EH (cell line): ENCODE data around the gene TWIST2.

Experiments used
- DNase-seq: peaks from one replicate; pipeline ENCODE4 v3.0.0-alpha.2; 2015; ENCODE audit warnings: low read depth

Gene TWIST2

DNA sequence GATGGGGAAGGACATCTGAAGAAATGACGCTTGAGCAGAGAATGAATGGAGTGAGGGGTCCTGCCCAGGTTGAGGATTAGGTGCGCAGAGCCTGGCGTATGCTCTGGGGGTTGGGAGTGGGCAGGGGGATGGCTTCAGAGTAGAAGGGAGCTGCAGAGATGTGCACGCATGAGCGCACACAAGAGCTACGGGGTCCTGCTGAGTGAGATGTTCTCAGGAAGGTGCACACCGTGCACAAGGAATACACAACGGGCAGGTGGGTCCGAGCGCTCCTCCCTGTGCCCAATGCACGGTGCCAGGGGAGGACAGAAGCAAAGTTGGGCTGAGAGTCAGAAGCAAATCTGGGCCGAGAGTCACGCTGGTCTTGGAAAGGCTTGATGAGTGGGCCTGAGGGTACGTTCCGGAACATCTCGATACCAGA lies 25.5 kb downstream of the TWIST2 start:
- no peak for DNase-seq

DNA sequence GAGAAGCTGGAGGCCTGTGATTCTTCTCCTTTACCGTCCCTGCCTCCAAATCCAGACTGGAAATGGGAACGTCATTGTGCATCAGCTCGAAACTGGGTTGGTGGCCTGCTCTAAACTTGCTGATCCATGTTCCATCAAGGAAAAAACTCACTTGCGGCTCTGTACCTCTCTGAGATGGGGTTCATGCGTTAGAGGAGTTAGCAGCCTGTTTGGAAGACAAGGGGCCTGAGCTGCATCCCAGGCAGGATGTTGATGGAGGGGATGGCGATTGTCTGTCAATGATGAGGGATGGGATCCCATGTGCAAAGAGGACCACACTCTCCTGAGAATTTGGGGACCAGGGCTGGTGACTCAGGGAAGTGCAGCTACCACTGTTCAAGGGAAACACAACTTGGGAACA lies 26.0 kb downstream of the TWIST2 start:
- peak; percentile 12 for DNase-seq

DNA sequence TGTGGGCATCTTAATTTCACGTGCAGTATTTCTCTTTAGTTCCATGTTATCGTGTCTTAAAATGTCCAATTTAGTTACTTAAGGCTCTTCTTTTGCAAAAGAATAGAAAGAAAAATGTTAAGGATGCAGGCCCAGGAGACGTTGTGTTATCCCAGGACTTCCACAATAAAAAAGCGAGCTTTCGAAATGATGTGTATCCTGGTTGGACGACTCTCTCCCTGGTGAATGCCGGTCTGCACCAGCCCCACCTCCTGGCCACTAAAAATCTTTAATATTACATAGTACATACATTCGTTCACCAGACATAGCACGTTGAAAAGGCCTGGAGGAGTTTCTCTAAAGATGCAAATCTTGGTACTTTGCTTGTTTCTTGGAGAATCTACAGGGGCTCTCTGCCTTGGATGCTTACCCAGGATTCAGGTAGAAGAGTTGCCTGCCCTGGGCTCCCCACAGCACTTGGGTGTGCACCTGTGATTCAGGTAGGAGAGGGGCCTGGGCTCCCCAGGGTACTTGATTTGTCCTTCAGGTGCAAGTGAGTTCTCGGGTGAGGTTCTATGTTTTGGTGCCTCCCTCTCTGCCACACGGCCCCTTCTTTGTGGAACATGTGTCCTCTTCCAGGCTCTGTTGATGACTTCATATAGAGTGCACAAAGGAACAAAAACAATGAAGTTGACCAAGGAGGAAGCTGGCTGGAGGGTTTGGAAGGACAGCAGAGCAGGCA lies 26.6 kb downstream of the TWIST2 start:
- DNase-seq: peak; percentile 72

DNA sequence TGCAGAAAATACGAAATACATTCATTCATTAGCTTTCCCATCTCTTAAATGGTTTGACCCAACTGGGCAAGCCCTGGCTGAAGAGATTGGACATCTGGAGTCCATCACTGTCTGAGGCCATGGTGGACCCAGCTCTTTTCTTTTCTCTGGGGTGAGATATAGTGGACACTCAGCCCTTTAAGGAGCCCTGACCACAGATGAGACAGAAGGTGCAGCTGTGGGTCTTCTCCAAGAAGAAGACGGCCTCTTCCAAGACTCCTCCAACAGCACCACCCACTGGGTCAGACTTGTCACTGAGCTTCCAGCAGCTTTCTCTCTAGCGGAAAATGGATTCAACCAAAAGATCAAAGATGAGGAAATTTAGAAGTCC lies 27.2 kb downstream of the TWIST2 start:
- DNase-seq: peak; percentile 59

DNA sequence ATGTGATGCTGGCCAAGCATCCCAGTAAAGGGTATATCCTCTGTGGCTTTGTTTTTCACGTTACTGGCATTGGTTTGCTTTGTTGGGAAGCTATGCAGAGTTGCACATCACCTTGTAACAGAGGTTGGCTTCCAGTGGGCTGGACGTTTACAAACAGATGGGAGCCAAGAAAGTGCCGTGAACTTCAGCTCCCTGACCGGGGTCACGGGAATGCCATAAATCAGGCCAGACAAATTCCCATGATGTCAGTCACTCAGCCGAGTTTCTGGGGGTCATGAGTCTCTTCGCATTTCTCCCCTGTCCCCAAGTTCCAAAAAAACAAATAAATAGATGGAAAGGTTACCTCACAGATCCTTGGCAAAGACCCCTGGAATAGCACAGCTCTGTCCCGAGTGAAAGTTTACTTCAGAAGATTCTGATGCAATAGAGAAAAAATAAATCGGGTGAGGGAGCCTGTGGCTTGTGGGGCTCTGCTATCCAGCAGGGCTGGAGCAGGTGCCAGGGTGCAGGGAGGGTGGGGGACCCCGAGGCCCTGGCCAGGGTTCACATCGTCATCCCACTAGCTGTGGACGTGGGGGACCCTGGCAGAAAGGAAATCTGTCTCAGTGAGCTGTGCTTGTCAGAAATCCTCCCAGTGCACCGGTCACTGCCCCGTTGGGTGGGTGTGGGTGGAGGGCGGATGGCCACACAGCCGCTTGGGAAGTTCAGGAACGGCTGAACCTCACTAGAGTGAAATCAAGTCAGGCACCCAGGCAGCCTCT lies 27.8 kb downstream of the TWIST2 start:
- DNase-seq: peak; percentile 61

DNA sequence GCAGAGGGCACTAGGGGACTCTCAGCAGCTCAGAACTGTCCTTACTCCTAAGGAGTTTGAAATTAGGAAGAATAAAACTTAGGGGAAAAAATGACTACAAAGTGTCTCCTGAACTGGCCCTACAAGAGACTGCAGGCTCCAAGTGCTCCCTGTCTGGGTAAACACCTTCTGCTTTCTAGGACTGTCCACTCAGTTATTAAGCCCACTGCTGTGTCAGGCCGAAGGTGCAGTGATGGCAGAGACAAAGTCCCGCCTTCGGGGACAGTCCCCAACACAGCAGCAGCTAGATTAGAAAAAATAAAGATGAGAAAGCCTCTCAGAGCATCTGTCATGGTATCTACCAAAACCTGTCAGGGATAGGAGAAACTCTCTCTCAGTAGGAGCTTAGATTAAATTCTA lies 28.3 kb downstream of the TWIST2 start:
- no peak for DNase-seq

DNA sequence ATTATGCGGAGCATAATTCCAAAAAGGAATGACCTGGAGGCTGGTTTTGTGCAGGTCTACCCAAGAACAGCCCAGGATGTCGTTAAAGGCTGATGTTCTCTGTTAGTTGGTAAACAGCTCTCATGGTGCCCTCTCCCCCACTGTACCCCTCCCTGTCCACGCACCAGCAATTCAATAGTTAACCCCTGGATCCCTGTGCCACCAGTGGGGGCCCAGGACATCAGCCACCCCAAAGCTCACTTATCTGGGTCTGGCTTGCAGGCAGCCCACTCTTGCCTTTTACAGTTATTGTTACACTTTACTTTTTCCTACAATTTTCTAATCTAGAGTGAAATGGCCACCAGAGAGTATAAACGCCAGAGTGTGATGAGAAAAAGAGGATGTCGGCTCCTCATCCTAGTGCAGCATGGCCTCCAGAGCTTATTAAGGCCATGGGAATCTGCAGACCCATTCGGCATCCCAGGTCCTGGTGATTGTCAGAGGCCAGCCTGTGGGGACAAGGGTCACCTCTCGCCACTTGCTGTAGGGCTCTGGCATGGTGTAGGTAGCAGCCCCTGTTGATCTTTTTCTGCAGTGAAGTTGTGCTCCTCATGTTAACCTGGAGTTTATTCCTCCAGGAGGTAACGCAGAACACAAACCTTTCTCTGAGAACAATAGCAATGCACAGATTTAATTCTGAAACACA lies 30.3 kb downstream of the TWIST2 start:
- DNase-seq: no peak

DNA sequence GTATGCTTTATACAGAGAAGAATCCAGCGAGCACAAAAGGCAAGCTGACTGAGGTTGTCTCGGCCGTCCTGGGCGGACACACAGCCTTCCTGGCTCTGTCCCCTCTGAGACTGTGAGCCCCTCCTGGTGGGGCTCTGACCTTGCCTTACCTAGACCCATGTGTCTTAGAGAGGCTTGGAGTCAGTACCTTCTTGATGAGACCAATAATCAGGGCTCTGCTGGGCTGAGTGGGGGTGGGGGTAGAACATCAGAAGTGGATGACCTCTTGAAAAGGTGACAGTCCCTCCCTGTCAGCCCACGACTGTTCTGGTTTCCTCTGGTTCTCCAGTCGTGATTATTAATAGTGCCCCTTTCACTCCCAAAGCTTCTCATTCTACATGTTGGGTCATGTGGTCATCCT lies 31.2 kb downstream of the TWIST2 start:
- DNase-seq: no peak

DNA sequence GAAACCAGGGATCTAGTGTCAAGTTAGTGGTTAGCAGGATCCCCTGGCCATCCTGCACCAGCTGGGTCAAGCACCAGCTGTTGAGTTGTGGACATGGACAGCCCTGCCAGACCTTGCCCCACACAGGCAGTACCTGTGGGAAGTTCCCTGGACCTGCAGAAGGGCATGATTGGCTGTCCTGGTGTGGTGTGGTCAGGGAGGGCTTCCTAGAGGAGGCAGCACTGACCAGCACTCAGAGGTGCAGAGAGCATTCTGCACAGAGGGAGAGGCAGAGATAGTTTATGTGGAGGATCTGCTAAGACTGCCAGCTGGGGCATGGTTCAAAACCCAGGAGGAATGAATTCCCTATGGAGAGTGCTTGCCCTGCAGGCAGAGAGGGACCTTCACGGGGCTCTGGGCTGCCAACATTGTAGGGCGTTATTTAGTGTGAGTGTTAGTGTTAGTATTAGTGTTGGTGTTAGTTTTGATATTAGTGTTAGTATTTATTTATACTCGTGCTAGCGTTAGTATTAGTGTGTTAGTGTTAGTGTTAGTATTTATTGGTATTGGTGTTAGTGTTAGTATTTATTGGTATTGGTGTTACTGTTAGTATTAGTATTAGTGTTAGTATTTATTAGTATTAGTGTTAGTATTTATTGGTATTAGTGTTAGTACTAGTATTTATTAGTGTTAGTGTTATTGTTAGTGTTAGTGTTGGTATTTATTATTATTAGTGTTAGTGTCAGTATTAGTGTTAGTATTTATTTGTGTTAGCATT lies 31.9 kb downstream of the TWIST2 start:
- DNase-seq: no peak

DNA sequence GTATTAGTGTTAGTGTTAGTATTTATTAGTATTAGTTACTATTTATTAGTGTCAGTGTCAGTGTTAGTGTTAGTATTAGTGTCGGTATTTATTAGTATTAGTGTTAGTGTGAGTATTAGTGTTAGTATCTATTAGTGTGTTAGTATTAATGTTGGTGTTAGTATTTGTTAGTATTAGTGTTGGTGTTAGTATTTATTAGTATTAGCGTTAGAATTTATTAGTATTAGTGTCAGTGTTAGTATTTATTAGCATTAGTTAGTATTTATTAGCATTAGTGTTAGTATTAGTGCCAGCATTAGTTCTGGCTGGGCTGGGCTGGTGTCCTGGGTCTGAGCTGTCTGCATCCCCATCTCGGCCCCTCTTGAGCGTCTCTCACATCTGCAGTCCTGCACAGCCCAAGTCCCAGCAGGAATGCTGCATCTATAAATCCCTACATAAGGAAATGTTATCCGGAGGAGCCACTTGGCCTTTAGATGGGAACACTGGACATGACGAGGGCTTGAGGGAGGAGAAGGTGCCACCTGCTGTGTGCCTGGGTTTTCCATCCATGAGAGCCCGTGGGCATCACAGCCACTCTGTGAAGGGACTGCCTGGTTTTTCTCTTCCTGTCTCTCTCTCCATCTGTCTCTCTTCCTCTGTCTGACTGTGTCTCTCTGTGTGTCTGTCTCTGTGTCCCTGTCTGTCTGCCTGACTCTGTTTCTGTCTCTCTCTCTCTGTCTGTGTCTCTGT lies 33.6 kb downstream of the TWIST2 start:
- DNase-seq: peak; percentile 27

DNA sequence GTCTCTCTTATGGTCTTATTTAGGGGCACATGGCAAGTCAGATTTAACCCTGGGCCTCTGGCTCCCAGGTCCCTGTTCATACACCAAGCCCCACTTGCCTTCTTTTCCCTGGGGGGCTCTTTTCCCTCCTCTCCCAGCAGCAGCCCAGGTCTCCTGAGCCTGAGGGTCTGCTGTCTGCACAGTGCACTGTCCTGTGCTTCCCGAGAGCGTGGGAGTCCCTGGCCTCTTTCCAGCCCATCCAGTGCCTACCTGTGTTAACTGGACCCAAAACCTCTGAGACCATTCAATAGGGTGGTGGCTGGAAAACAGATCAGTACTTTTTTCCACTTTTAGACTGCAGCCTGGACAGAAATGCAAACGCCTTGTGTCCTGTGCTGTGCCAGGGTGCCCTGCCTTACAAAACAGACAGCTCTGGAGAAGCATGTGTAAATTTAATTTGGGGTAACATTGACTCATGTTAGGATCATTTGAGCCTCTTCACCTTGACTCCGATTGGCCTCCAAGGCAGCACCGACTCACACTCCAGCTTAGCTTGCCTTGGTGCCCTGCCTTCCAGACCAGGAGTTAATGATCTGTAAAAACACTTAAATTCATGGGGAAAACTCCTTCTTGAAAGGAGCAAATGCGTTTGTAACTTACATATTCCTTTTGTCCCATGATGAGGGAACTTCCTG lies 34.3 kb downstream of the TWIST2 start:
- DNase-seq: peak; percentile 35

DNA sequence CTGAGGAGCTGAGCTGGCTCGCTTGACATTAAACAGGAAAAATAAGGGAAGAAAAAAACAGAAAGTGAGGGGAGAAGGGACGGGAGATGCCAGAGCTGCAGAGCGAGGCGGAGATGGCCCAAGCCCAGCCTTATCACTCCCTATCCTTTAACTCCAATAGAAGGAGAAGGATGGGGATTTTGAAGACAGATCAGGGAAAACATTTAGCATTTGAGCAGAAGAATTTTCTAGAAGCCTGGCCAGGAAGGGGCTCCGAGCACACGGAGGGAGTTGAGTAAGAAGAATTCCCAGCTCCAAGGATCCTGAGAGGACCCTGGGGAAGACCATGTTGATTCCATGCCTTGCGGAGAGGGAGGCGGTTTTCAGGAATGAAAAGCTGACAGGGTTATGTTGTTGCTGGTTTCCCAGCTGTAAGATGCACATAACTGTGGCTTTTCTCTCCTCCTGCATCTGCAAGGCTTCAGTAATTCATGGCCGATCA lies 35.6 kb downstream of the TWIST2 start:
- DNase-seq: peak; percentile 80

DNA sequence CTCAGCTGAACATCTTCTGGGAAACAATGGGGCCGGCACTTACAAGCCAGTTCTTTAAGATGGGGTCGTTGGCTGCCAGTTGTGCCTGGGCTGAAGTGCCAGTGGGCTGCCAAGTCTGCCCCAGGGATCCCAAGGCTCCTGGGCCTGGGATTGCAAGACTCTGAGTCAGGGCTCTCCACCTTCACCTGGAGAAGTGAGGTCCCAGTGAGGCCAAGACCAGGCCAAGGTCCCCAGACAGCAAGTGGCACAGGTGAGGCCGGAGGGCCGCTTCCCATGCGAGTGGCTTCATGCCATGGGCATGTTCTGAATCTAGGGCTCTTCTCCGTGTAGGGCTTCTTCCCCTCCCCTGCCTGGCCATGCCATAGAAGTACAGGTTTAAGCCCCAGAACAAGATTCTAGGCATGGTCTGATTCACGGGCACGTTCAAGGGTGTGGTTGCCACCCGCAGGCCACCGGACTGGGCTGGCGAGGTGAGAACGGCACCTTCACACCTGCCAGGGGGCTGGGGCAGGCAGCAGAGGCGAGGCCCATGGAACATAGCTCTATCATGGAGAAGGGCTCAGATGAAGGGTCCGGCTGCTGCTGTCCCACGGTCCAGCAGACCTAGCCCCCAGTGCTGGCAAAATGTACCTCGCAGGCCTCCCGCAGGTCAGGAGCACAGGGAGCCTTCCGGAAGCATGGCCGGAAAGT lies 36.4 kb downstream of the TWIST2 start:
- no peak for DNase-seq

DNA sequence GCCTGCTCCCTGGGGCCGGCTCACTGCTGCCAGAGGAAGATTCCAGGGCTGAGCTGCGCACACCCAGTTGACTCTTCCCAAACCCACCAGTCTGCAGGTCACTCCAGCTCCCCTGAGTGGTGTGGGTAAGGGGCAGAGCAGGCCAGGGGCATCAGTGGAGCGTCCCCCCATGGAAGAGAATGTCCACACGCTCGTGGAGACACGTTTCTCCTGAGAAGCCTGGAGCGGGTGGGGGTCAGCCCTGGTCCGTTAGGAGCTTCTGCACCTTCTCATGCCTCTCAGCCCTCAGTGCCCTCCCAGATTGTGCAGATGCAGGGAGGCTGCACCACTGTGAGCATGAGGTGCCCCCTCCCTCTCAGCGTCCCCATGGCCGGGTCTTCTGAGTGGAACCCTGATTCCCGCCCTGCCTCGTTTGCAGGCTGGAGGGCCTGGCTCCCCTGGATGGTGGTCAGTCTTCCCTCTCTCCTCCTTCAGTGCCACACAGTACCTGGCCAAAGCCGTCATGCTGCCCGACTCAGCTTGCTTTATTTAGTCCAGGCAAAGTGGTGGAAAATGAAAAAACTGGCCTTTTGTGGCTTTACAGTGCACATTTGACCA lies 37.0 kb downstream of the TWIST2 start:
- no peak for DNase-seq

DNA sequence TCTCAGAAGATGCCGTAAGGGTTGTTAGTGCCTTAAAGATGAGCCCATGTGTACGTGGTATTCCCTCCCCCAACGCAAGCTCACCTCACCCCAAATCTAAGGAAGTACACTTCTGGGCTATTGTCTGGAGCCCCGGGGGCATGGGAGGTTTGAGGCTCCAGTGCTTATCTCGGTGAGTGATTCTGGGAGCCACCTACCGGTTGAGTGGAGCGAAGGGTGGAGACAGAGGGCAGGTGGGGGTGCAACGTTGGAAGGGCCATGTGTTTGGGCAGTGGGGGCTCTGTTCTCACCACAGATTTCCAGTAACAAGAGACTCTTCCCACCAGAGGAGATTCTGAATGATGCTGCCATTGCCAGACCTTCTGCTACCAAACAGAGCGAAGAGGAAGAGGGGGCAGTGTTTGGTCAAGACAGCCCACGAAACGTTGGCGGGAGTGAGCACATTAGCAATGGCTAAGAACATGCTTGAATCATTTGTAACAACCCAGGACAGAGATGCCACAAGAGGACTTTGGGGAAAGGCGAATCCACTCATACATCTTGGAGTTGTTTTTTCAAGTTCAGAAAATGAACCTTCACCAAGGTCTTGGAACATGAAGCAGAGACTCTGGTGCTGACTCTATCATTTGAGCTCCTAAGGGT lies 38.7 kb downstream of the TWIST2 start:
- DNase-seq: peak; percentile 56

DNA sequence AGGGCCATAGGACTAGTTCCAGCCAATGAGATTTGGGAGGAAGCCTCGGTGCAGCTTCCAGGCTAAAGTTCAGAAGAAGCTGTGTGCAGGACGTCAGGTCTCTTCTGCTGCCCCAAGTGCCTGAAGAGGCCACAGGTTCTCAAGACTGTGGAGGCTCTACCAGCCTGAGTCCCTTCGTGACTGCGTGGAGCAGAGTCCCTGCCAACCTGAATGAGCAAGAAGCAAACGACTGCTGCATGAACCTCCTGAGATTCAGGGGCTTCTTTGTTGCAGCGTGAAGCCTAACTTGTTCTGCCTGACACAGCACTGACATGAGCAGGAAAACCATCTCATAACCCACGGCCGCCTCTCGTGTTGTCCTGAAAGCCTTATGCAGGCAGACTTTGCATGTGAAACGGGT lies 39.7 kb downstream of the TWIST2 start:
- no peak for DNase-seq

DNA sequence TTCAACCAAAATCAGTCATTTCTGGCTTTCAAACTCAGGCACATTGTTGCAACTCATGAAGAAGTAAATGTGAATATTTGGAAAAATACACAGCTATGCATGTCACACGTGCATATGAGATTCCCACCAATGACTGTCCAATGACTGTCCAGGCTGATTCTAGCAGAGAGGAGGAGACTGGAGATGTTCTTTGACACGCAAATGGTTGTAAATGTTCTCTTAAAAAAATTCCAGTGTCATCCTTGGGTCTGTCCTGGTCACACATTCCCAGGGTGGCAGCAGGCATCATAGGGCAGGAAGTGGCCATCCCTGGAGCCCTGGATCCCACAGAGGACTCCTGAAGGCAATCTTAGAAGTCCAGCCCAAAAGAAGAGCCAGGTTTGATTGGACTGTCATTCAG lies 40.9 kb downstream of the TWIST2 start:
- peak; percentile 80 for DNase-seq

DNA sequence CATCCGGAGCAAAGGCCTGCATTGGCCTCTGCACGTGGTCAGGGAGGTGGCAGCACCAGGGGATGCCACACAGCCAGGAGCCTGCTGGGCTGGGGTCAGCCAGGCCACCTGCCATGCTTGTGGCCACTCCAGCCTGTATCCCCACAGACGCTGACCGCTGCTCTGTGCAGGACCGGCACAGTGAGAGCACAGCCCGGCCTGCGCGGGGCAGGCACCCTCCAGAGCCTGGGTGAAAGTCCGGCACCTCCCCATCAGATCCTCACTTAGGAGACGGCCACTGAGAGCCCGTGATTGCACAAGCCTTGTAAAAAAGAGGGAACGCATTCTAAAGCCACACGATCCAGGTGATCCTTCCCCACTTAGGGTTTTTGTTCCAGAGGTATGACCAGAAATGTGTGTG lies 42.2 kb downstream of the TWIST2 start:
- no peak for DNase-seq
